Stimulated activated CD4-positive, alpha-beta T cell treated with anti-CD3 and anti-CD28 coated beads, Interleukin-4, amount 100 ng/mL, for 48 hours (primary cell): ENCODE data around the gene USF1.
"Not testable (repeated sequence)": the region's sequence is repeated elsewhere in the genome, so short reads cannot be mapped to it uniquely, and the experiment has no call there.

Experiments
- DNase-seq, 2 donors: peaks; one replicate each; pipeline ENCODE4 v3.0.0-alpha.2; 2020; ENCODE audit warnings: low read depth in 2 of 2

Gene USF1

DNA sequence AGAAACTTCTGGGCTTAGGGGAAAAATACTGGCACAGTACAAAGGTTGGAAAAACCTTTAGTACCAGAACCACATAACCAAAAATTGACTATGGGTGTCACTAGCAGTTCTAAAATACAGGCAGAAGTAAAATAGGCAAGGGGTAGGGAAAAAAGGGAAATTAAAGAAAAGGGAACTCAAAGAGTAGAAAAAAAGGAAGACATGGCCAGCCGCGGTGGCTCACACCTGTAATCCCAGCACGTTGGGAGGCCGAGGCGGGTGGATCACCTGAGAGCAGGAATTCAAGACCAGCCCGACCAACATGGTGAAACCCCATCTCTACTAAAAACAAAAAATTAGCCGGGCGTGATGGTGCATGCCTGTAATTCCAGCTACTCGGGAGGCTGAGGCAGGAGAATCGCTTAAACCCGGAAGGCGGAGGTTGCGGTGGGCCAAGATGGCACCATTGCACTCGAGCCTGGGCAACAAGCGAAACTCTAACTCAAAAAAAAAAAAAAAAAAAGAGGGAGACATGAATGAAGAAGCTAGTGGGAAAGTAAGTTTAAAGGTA is 26.6 kb downstream of the USF1 start:
- DNase-seq, result not testable (repeated sequence)

DNA sequence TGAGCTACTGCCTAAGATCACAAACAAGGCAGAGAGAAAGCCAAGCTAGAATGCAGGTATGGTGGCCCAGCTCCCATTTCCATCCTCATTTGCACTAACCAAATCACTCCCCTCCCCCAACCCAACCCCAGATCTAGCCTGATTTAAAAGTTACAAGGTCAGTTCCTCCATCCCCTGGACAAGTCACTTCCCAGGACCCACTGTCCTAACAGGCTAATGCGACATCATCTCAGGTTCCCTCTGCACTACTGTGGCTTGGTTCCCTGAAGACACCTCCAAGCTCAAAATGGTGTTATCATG is 27.2 kb downstream of the USF1 start:
- no peak for DNase-seq

DNA sequence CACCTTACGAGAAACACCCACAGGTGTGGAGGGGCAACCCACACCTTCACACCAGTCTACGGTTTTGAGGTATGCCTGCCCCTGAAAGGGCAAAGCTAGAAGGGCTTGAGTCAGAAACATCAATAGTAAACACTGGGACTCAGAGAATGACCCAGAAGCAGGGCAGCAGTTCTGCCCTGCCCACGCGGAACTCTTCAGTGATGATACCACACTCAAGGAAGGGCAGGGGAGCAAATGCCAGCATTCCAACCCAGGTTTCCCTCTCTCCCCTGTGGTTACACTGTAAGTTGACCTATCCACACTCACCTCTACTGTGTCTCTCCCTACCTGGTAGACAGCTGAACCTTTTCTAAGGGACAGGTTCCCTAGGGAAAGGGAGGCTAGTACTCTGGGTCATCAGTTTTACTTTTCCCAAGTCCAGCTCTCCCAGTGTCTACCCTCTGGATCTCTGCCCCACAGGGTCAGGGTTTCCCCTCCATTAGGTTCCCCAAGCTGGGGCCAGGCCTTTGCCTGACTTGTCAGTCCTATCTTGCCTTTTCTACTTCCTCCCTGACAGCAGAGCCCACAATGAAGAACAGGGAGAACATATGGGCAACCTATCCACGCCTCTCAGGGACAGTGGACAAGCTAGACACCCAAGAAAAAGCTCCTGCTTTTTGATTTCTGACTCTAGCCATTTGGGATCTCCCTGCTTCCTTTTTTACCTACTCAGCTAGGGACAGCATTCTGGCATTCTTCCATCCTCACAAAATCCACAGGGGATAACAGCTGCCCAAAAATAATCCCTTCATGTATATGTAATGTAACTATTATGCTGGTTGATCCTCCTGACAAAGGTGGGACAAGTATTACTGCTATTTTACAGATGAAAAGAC is 27.8 kb downstream of the USF1 start:
- DNase-seq, result no peak

DNA sequence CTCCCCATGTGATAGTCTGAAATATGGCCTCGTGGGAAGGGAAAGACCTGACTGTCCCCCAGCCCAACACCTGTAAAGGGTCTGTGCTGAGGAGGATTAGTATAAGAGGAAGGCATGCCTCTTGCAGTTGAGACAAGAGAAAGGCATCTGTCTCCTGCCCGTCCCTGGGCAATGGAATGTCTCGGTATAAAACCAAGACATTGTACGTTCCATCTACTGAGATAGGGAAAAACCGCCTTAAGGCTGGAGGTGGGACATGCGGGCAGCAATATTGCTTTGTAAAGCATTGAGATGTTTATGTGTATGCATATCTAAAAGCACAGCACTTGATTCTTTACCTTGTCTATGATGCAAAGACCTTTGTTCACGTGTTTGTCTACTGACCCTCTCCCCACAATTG is 28.6 kb downstream of the USF1 start:
- DNase-seq, result not testable (repeated sequence)

DNA sequence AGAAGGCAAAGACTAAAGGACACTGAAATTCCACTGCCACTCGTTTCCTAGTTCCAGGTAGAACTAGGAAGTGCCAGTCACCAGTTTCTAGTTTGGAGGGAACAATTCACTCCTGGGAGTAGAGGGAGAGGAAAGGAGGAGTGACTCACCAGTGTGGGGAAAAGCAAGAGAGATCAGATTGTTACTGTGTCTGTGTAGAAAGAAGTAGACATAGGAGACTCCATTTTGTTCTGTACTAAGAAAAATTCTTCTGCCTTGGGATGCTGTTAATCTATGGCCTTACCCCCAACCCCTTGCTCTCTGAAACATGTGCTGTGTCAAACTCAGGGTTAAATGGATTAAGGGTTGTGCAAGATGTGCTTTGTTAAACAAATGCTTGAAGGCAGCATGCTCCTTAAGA is 29.1 kb downstream of the USF1 start:
- DNase-seq, result not testable (repeated sequence)

DNA sequence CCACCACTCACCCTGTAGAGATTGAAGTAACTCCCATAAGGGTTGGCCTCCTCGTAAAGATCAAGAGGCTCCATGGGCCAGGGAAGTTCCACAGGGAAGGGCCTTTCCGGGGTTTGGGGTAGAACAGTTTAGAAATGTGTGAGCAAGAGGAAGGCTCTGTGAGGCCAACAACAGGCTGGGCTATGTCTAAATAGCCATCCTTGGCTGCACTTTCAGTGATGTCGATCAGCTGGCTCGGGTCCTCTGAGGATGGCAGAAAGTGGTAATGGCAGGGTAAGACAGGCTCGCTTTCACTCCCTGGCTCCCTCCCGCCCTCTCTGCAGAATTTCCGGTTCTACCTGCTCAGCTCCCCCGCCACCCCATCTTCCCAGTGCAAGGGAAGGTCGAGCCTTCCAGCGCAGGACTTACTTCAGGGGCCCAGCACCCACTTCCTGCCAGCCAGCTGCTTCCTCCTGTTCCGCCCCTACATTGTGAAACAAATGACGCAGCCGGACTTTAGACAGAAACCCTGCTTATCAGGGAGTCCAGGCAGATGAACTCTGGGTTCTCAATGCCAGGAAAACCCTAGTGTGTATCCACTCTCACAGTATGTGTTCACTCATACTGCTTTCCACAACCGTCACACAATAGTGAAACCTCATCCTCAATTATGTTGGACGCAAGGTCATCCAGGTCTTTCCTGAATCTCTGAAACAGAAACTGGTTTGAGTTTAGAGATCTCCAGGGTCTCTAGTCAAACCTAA is 32.1 kb downstream of the USF1 start:
- DNase-seq, result peak; percentile 46 to 55

DNA sequence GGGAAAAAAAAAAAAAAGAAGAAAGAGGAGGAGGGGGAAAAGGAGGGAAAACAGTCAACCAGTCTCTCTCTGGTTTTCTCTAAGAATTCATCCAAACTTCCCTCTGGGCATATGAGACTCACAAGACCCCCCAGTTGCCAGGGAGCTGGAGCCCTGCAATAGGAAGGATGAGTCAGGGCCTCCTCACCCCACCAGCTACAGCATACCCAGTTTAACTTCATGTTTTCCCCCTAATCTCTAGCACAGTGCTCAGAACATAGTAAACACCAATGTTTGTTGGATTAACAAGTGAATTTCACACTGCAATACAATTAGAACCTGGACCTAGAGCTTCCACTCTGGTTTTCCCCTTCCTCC is 32.7 kb downstream of the USF1 start:
- no peak for DNase-seq

DNA sequence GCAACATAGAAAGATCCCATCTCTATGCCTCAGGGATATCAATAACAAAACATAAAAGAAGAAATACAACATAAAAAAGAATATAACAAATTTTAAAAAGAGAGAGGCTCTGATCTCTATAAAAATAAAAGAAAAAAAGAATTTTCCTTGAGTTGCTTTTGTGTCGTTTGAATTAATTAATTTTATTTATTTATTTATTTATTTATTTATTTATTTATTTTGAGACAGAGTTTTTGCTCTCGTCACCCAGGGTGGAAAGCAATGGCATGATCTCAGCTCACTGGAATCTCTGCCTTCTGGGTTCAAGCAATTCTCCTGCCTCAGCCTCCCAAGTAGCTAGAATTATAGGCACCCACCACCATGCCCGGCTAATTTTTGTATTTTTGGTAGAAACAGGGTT is 33.4 kb downstream of the USF1 start:
- DNase-seq, result no peak

DNA sequence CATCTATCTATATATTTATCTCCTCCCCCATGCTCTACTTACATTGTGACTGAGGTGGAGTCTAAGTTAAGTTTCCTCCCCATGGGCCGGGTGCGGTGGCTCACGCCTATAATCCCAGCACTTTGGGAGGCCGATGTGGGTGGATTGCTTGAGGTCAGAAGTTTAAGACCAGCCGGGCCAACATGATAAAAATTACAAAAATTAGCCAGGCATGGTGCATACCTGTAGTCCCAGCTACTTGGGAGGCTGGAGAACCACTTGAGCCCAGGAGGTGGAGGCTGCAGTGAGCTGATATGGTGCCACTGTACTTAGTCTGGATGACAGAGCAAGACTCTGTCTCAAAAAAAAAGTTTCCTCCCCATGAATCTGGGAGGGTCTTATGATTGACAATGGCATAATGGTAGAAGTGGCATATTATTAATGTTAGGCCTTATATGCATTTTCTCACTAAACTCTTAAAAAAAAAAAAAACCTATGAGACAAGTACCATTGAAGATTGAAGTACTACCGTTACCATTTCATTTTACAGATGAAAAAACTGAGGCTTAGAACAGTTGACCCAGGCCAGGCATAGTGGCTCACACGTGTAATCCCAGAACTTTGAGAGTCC is 36.1 kb downstream of the USF1 start:
- DNase-seq, result no peak

DNA sequence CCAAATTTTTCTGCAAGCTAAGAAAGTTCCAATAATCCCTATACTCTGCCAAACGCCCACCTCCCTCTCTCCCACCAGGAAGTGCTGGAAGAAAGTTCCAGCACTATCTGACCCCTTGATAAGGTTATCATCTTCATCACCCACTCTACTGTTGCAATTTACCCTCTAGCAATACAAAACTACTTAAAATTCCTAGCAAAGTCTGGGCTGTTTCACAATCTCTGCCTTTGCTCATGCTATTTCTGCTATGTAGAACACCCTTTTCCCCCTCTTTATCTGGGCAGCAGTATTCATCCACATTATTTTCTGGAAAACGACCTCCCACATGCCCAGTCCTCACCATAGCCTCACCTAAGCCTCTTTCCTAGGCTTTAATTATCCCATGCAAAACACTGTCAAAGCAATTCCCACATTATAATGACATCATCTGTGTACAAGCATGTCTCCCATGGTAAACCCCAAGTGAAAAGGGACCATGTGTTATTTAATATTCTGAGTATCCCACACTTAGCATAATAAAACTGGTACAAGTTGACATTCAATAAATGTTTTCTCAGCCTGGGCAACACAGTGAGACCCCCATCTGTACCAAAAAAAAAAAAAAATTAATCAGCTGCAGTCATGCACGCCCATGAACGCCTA is 36.8 kb downstream of the USF1 start:
- DNase-seq, result no peak

DNA sequence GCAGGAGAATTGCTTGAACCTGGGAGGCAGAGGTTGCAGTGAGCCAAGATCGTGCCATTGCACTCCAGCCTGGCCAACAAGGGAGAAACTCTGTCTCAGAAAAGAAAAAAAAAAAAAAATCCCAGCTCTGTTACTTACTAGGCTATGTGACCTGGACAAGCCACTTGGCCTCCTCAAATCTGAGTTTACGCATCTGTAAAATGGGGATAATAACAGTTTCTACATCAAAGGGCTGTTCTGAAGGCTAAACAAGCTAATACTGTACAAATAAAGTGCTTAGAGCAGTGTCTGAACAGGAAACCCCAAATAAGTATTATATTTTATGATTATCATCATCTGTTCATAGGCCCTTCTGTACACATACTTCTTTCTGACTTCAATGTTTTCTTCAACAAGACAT is 38.4 kb downstream of the USF1 start:
- no peak for DNase-seq

DNA sequence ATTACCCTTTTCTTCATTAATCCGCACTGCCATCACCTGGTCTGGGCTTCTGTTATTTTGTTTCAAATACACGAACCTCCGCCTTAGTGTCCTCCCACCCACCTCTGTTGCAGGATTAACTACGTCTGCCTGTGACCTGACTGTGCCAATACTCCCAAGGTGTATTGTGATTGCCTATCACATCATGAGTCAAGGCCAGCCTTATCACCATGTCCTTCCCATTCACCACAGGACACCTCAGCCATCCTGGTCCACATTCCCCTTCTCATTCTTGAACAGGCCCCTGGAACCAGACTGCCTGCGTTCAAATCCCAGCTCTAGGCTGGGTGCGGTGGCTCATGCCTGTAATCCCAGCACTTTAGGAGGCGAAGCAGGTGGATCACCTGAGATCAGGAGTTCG is 39.2 kb downstream of the USF1 start:
- DNase-seq, result no peak

DNA sequence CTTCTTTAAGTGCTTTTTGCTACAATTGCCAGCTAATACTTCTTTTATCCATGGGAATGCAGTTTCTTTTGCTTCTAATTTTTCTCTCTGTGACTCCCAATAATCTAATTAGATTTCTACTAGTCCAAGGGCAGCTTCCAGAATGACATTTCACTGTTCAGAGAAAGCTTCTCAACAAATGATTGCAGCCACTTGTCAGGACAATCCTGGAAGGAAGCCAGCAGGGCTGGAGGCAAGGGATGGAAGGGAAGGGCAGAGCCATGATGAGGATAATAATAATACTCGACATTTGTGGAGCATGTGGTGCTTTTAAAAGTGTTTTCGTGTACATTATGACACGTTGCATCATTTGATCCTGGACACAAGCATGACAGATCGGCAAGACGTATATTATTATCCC is 44.3 kb downstream of the USF1 start:
- no peak for DNase-seq

DNA sequence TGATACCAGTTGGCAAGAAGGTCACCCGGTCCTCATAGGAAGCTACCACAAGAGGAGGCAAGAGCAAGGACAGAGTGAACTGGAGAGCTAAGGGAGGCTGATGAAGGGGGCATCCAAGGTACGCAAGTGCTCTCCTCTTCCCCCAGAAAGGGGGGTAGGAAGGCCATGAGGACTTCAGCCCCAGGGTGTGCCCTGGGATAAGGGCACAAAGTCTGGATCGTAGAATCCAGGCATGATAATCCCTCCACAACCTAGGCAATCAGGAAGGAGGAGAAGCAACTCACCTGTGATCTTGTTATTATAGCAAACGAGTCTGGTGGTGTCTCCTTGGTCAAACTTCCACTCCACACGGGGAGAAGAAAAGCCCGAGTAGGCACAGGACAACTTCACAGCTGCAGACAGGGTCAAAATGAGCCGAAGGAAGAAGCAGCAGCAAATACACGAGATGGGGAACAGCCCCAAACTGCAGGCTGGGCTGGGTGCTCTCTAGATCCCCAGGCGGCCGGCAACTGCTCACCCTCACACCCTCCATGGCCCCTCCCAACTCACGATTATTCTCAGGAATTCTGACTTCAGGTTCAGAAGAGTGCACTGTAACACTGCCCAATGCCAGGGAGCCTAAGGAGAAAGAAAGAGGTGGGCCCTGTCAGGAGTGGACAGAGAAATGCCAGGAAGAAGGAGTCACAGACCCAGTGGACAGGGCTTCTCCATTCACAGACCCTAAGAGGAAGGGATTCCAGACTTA is 44.9 kb downstream of the USF1 start:
- DNase-seq, result no peak

DNA sequence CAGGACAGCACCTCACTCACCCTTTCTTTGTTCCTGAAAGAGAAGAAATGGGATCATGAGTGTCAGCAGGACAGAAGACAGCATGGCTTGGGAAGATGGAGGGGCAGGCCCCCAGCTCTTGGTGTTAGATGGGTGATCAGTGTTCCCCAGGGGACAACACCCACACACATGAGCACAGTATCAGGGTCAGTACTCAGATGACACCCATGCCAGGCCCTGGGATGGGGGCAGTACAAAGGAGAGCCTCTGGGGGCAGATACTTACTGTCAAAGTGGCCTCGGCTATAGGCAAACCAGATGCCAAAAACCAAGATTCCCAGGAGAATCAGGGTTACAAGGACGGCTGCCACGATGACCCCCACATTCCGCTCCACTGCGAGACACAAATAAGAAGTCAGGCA is 46.4 kb downstream of the USF1 start:
- DNase-seq, result no peak

DNA sequence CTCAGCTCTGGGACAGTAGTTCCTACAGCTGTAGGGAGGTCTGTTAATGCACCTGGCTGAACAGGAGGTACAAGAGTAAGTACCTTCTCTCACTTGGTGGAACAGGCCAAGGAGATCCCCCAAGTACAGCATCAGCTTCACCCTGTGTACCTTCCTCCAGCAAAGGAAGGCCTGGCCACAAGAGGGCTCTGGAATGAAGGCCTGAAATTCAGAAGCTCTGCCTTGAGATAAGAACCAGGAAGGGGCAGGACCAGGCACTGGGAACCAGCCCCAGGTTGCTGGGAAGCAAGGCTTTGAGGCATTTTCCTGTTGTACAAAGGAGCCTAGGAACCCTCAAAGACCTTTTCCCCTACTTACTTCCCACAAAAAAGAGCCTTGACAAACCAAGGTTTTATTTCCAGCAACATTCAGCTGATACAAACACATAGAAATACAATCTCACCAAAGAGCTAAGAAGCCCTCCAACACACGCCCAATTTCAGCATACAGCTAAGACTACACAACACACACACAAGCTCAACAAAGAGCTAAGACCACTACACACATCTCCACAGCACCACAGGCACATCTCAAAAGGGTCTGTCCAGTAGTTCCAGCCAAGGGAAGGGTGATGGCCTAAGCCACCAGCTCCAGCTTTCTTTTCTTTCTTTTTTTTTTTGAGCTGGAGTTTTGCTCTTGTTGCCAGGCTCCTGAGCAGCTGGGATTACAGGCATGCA is 48.3 kb downstream of the USF1 start:
- DNase-seq, result peak; percentile 31 to 32

DNA sequence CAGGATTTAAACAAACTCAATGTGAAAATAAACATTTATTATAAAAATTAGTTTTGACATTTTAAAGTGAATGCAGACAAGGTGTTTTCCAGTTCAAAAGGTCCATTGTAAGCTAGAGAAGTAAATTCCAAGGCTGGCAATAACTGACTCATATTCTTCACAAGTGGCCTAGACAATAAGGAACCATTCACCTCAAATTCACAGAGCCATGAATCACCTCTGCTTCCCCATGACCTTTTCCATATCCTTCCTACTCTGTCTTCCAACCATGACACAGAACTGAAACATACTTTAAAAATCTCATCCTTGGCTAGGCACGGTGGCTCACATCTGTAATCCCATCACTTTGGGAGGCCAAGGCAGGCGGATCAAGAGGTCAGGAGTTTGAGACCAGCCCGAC is 49.6 kb downstream of the USF1 start:
- DNase-seq, result no peak

DNA sequence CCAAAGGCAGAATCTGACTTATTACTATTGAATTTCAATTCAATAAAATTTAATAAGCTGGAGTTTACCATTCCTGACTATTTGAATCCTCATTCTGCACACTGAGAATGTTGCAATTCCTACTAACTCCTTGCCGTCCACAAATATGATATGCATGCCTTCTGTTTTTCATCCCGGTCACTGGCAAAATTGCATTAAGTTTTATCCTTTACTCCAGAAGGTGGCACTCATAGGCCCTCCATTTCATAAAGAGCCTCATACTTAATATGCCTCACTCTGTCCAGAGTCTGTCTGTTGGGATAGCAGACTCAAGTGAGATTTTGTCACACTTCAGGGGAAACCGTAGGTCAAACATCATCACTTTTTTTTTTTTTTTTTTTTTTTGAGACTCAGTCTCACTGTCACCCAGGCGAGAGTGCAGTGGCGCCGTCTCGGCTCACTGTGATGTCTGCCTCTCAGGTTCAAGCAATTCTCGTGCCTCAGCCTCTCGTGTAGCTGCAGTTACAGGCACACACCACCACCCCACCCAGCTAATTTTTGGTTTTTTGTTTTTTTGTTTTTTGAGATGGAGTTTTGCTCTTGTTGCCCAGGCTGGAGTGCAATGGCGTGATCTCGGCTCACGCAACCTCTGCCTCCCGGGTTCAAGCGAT is 52.1 kb downstream of the USF1 start:
- no peak for DNase-seq

DNA sequence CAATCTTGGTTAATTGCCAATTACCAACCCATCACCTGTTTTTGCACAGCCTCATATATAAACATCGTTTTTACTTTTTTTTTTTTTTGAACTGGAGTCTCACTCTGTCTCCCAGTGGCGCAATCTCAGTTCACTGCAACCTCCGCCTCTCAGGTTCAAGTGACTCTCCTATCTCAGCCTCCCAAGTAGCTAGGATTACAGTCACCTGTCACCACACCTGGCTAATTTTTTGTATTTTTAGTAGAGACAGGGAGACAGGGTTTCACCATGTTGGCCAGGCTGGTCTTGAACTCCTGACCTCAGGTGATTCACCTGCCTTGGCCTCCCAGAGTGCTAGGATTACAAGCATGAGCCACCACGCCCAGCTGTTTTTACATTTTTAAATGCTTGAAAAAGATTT is 53.7 kb downstream of the USF1 start:
- DNase-seq, result not testable (repeated sequence)
